MM.1S (cell line): ENCODE measurements around the gene PROSER3.

ENCODE experiments used
- DNase-seq: peaks from one replicate; pipeline ENCODE4 v3.0.0-alpha.2; 2015
- H2AFZ ChIP-seq: fragments of 300-600 bp; sonication (generic); 2 replicates; pipeline ENCODE4 v1.6.0; 2016; ENCODE audit warnings: antibody characterized with exemption, low read length
- H3F3A ChIP-seq: fragments of 300-600 bp; sonication (generic); 2 replicates; pipeline ENCODE4 v1.6.1; 2016; ENCODE audit warnings: mild to moderate bottlenecking, antibody characterized with exemption, low read length, moderate library complexity, mixed read lengths; ENCODE audit not compliant: insufficient read depth
- H3K27ac ChIP-seq: fragments of 300-600 bp; sonication (generic); 2 replicates; pipeline ENCODE4 v1.5.1; 2016; ENCODE audit warnings: mild to moderate bottlenecking, low read length
- H3K27me3 ChIP-seq: fragments of 300-600 bp; sonication (generic); replicated peaks from 2 replicates; pipeline ENCODE4 v1.6.0; 2016; ENCODE audit warnings: low read length; ENCODE audit not compliant: insufficient read depth
- H3K36me3 ChIP-seq: fragments of 300-600 bp; sonication (generic); replicated peaks from 2 replicates; pipeline ENCODE4 v1.6.1; 2016; ENCODE audit warnings: mild to moderate bottlenecking, low read length, mixed read lengths; ENCODE audit not compliant: insufficient read depth
- H3K4me1 ChIP-seq: fragments of 300-600 bp; sonication (generic); 2 replicates; pipeline ENCODE4 v1.6.1; 2016; ENCODE audit warnings: low read length, mixed read lengths
- H3K4me2 ChIP-seq: fragments of 300-600 bp; sonication (generic); 2 replicates; pipeline ENCODE4 v1.6.0; 2016; ENCODE audit warnings: low read depth, low read length
- H3K4me3 ChIP-seq: fragments of 300-600 bp; sonication (generic); 2 replicates; pipeline ENCODE4 v1.5.1; 2016; ENCODE audit warnings: low read length, mixed read lengths
- H3K79me2 ChIP-seq: fragments of 300-600 bp; sonication (generic); 2 replicates; pipeline ENCODE4 v1.6.1; 2016; ENCODE audit warnings: mixed run types, low read length, mixed read lengths
- H3K9ac ChIP-seq: fragments of 300-600 bp; sonication (generic); 2 replicates; pipeline ENCODE4 v1.6.1; 2016; ENCODE audit warnings: low read length, mixed read lengths
- H3K9me2 ChIP-seq: fragments of 300-600 bp; sonication (generic); replicated peaks from 2 replicates; pipeline ENCODE4 v1.6.1; 2016; ENCODE audit warnings: mild to moderate bottlenecking, low read length, mixed read lengths; ENCODE audit not compliant: insufficient read depth
- H3K9me3 ChIP-seq: fragments of 300-600 bp; sonication (generic); replicated peaks from 2 replicates; pipeline ENCODE4 v1.6.1; 2016; ENCODE audit warnings: mild to moderate bottlenecking, low read length, mixed read lengths; ENCODE audit not compliant: insufficient read depth
- H4K20me1 ChIP-seq: fragments of 300-600 bp; sonication (generic); 2 replicates; pipeline ENCODE4 v1.6.1; 2016; ENCODE audit warnings: mild to moderate bottlenecking, low read length, moderate library complexity, mixed read lengths; ENCODE audit not compliant: insufficient read depth
- CTCF ChIP-seq: fragments of 300-600 bp; sonication (generic); IDR thresholded peaks from 2 replicates; pipeline ENCODE4 v1.5.1; 2016; ENCODE audit warnings: antibody characterized with exemption, low read length, mixed read lengths
- EZH2 ChIP-seq: fragments of 300-600 bp; sonication (generic); optimal IDR thresholded peaks from 2 replicates; pipeline ENCODE3; 2017; ENCODE audit warnings: low read depth, mild to moderate bottlenecking, antibody characterized with exemption, low read length, mixed read lengths
- EZH2phosphoT487 ChIP-seq: fragments of 300-600 bp; sonication (generic); IDR thresholded peaks from 2 replicates; pipeline ENCODE4 v1.6.1; 2018; ENCODE audit warnings: antibody characterized with exemption, low read length

Gene PROSER3

DNA sequence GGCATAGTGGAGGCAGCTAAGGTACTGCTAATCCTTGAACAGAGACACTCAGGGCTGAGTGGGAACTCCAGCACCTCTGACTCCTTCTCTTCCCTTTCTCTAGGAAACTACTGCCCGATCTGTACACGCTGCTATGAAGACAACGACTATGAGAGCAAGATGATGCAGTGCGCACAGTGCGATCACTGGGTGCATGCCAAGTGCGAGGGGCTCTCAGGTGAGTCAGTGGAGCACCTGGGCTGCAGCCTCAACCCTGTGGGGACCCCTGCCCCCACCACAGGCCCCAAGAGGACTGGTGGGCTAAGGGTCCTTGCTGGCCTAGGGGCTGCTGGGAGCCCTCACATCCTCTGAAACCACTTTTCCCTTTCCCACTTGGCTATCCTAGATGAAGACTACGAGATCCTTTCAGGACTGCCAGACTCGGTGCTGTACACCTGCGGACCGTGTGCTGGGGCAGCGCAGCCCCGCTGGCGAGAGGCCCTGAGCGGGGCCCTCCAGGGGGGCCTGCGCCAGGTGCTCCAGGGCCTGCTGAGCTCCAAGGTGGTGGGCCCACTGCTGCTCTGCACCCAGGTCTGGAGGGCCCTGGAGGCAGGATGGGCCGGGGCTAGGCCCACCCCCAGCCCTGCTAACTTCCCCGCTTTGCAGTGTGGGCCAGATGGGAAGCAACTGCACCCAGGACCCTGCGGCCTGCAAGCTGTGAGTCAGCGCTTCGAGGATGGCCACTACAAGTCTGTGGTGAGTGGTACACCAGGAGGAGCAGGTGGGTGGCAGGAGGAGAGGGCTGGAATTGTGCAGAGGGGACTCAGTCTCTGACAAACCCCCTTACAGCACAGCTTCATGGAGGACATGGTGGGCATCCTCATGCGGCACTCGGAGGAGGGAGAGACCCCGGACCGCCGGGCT, 30.7 kb upstream of the PROSER3 start:
- Histone ChIP-seq H3K4me3 (no peak overlapping the region), H2AFZ (no peak overlapping the region), H3K79me2 (peaks cover 4% of the 10 kb centered on the region; the same call in 1 of the 2 replicates), H3K4me2 (no peak overlapping the region), H3K9me2 (no peaks in the 10 kb centered on the region), H3K27me3 (no peaks in the 10 kb centered on the region), H3K4me1 (no peaks in the 10 kb centered on the region), H4K20me1 (no peaks in the 10 kb centered on the region), H3K9me3 (no peaks in the 10 kb centered on the region), H3K36me3 (peaks cover 7% of the 10 kb centered on the region; the same call in 1 of the 2 replicates), H3F3A (no peaks in the 10 kb centered on the region), H3K9ac (no peak overlapping the region), H3K27ac (no peak overlapping the region)
- TF ChIP-seq EZH2: no peak
- TF ChIP-seq CTCF: no peak
- no peak for TF ChIP-seq EZH2phosphoT487
- DNase-seq: no peak

DNA sequence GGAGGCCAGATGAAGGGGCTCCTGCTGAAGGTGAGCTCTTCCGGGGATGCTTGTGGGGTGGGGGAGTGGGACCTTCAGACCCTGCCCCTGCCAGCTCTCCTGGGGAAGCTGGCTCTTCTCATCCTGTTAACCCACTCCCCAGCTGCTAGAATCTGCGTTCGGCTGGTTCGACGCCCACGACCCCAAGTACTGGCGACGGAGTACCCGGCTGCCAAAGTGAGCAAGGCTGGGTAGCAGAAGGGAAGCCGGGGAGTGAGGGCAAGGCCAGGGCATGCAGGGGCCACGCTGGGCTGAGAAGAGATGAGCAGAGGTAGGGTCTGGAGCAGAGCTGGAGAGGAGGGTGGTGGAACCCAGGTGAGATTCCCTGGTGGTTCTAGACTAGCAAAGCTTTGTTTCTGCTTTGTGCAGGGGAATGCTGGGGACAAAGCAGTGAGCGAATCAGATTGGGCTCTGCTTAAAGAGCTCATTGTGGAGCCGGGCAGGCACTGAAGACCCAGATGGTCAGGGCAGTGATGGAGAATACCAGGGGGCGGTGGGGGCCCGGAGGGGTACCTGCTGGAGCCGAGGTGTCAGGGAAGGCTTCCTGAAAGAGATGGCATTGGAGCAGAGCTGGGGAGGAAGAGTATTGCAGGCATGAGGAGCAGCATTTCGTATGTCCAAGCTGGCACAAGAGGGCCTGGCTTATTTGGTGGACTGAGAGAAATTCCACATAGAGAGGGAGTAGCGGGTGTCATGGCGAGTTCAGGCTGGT, 29.8 kb upstream of the PROSER3 start:
- H3K79me2 ChIP-seq: no peaks in the 10 kb centered on the region
- H3K4me2 ChIP-seq: no peak overlapping the region
- no peak overlapping the region for H2AFZ ChIP-seq
- no peaks in the 10 kb centered on the region for H3K9me3 ChIP-seq
- no peaks in the 10 kb centered on the region for H3K27me3 ChIP-seq
- peaks cover 7% of the 10 kb centered on the region; the same call in 1 of the 2 replicates for H3K36me3 ChIP-seq
- no peaks in the 10 kb centered on the region for H3F3A ChIP-seq
- TF ChIP-seq EZH2phosphoT487 (no peak), CTCF (no peak), EZH2 (no peak)
- no peaks in the 10 kb centered on the region for H4K20me1 ChIP-seq
- no peaks in the 10 kb centered on the region for H3K4me1 ChIP-seq
- H3K27ac ChIP-seq: no peak overlapping the region
- no peak overlapping the region for H3K4me3 ChIP-seq
- H3K9me2 ChIP-seq: no peaks in the 10 kb centered on the region
- H3K9ac ChIP-seq: no peak overlapping the region
- DNase-seq: no peak

DNA sequence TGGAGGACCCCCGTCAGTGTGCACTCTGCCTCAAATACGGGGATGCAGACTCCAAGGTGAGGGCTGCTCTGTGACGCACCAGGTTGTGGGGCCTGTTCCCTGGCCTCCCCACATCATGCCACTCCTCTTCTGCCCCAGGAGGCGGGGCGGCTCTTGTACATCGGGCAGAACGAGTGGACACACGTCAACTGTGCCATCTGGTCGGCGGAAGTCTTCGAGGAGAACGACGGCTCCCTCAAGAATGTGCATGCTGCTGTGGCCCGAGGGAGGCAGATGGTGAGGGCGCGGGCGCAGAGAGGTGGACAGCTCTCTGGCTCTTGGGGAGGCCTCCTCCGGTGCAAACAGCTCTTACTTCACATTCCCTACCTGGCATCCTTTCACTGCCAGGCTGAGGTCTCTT, 29.0 kb upstream of the PROSER3 start:
- no peak overlapping the region for H3K27ac ChIP-seq
- no peak for DNase-seq
- peaks cover 12% of the 10 kb centered on the region; the same call in 1 of the 2 replicates for H3K36me3 ChIP-seq
- H3K4me3 ChIP-seq: no peak overlapping the region
- no peaks in the 10 kb centered on the region for H3K27me3 ChIP-seq
- no peaks in the 10 kb centered on the region for H4K20me1 ChIP-seq
- no peaks in the 10 kb centered on the region for H3K9me3 ChIP-seq
- no peak for TF ChIP-seq CTCF
- no peak for TF ChIP-seq EZH2phosphoT487
- TF ChIP-seq EZH2: no peak
- H3K9me2 ChIP-seq: no peaks in the 10 kb centered on the region
- H3F3A ChIP-seq: no peaks in the 10 kb centered on the region
- H3K4me1 ChIP-seq: no peaks in the 10 kb centered on the region
- H2AFZ ChIP-seq: no peak overlapping the region
- H3K9ac ChIP-seq: no peak overlapping the region
- H3K79me2 ChIP-seq: no peaks in the 10 kb centered on the region
- no peak overlapping the region for H3K4me2 ChIP-seq
